Thoracic aorta (tissue), 2 donors: ENCODE data around the gene PCGF5. TPM values are rescaled to one million over a fixed set of nuclear protein-coding genes. Genes with fewer than 3 reads are reported as not detected.
"Not testable (repeated sequence)": the region's sequence is repeated elsewhere in the genome, so short reads cannot be mapped to it uniquely, and the experiment has no call there.

ENCODE experiments used
- ATAC-seq: fragments of 150-250 bp; one replicate; pipeline ENCODE4 v1.8.0; 2017; ENCODE audit warnings: low read depth; ENCODE audit not compliant: insufficient number of reproducible peaks, low FRiP score
- DNase-seq: peaks from one replicate; pipeline ENCODE4 v3.0.0-alpha.2; 2020; ENCODE audit warnings: low spot score
- H3K27ac ChIP-seq, 2 donors: fragments of 200-600 bp; sonication (generic); 1 replicate in 1 of 2; 2 replicates in 1 of 2; pipeline ENCODE4 v1.5.1; 2016; ENCODE audit warnings: mild to moderate bottlenecking in 2 of 2, moderate library complexity in 2 of 2
- H3K27me3 ChIP-seq: fragments of 200-600 bp; sonication (generic); replicated peaks from 2 replicates; pipeline ENCODE4 v1.6.0; 2016; ENCODE audit warnings: mild to moderate bottlenecking; ENCODE audit not compliant: insufficient read depth
- H3K36me3 ChIP-seq: fragments of 200-600 bp; sonication (generic); one replicate; pipeline ENCODE4 v1.5.1; 2016
- H3K4me1 ChIP-seq, 2 donors: fragments of 200-600 bp; sonication (generic); 1 replicate in 1 of 2; 2 replicates in 1 of 2; pipeline versions ENCODE4 v1.5.1 to v1.6.0; 2016; ENCODE audit warnings: low read depth in 2 of 2, mild to moderate bottlenecking in 1 of 2; ENCODE audit not compliant: control insufficient read depth in 1 of 2
- H3K4me3 ChIP-seq: fragments of 200-600 bp; sonication (generic); 2 replicates; pipeline ENCODE4 v1.5.1; 2016; ENCODE audit warnings: mild to moderate bottlenecking
- H3K9me3 ChIP-seq: fragments of 200-600 bp; sonication (generic); 2 replicates; pipeline ENCODE4 v1.5.1; 2016
- total RNA-seq, 2 donors: library from RNA; depleted of rRNA; stranded (reverse); fragments of >200 nt; gene quantifications; one replicate each; pipeline versions ENCODE4 v1.1.0 to v1.2.3, GENCODE V29; 2016
- TF ChIP-seq, protein P1 (sequence below): fragments of 200-600 bp; sonication (generic); IDR thresholded peaks from one replicate; pipeline ENCODE4 v1.5.1; 2019; ENCODE audit warnings: antibody characterized with exemption

PCGF5 gene
- total RNA-seq, 2 donors from 2014 or later, result 111 to 175 TPM

DNA sequence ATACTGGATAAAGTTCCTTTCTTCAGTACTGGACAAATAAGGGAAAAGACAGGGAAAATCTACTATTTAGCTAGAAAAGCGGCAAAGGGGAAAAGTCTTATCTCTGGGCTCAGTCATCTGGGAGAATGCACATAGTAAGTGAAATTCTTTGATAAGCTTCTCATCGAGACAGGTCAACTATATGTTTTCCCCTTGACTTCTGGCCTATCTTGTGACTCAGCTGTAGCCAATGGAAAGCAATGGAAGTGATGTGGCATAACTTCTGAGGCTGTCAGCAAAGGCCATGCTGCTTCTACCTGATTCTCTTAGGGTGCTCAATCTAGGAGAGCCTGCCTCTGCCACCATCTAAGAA, 91.9 kb downstream of the PCGF5 start:
- TF ChIP-seq, protein P1, sequence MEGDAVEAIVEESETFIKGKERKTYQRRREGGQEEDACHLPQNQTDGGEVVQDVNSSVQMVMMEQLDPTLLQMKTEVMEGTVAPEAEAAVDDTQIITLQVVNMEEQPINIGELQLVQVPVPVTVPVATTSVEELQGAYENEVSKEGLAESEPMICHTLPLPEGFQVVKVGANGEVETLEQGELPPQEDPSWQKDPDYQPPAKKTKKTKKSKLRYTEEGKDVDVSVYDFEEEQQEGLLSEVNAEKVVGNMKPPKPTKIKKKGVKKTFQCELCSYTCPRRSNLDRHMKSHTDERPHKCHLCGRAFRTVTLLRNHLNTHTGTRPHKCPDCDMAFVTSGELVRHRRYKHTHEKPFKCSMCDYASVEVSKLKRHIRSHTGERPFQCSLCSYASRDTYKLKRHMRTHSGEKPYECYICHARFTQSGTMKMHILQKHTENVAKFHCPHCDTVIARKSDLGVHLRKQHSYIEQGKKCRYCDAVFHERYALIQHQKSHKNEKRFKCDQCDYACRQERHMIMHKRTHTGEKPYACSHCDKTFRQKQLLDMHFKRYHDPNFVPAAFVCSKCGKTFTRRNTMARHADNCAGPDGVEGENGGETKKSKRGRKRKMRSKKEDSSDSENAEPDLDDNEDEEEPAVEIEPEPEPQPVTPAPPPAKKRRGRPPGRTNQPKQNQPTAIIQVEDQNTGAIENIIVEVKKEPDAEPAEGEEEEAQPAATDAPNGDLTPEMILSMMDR, result no peak
- no peak overlapping the region for H3K4me3 ChIP-seq
- H3K9me3 ChIP-seq, result no peaks in the 10 kb centered on the region
- H3K27ac ChIP-seq, result no peak overlapping the region
- no peaks in the 10 kb centered on the region for H3K4me1 ChIP-seq
- ATAC-seq, result no peak
- no peaks in the 10 kb centered on the region for H3K27me3 ChIP-seq
- no peaks in the 10 kb centered on the region for H3K36me3 ChIP-seq
- no peak for DNase-seq

DNA sequence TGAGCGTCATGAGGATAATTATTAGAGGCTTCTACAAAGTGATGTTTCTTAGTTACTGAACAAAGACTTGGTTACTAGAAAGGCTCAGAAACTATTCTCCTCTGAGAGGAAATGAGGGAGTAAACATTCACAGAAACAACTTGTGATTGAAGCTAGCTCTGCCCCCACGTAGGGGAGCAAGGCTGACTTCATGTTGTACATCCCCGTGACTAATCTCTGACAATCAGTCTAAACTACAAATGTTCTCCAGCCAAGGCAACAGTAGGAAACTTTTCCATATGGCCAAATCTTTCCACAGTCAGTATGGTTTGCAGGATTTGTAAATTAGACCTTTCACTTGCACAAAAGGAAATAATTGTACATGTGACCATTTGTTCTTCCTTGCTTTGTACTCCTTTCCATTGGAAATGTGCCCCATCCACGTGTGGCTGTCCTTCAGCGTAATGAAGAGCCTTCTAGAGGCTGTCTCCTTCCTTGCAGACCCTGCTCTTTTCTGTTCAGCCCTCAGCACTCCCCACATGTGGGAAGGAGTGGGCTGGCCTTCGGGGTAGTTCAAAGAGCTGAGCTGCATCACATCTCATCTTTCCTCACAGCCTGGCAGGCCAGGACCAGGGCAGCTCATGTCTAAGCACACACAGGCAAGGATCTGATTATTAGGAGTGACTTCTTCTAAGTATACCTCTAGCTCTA, 93.5 kb downstream of the PCGF5 start:
- TF ChIP-seq, protein P1, result no peak
- H3K27me3 ChIP-seq, result no peaks in the 10 kb centered on the region
- H3K27ac ChIP-seq, result no peak overlapping the region
- no peak overlapping the region for H3K4me3 ChIP-seq
- ATAC-seq (no peak), DNase-seq (no peak)
- no peaks in the 10 kb centered on the region for H3K4me1 ChIP-seq
- no peaks in the 10 kb centered on the region for H3K36me3 ChIP-seq
- H3K9me3 ChIP-seq, result no peaks in the 10 kb centered on the region

DNA sequence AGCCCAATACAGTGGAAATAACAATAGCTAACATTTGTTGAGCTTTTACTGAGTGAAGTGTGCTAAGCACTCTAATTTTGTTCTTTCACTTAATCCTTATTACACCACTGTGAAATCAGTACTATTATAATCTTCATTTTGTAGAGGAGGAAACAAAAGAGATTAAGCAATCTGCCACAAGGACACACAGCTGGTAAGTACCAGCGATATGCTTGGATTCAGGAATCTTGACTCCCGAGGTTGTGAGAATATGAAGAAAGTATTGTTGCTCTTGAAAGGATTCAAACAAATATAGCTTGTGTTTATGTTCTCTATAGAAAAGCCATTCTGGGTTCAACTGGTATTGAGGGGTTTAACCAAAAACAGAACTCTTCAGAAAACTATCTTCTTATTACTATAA, 96.0 kb downstream of the PCGF5 start:
- Histone ChIP-seq H3K9me3 (no peaks in the 10 kb centered on the region), H3K4me3 (no peak overlapping the region), H3K4me1 (no peaks in the 10 kb centered on the region), H3K36me3 (no peaks in the 10 kb centered on the region), H3K27me3 (no peaks in the 10 kb centered on the region), H3K27ac (no peak overlapping the region)
- TF ChIP-seq, protein P1, result no peak
- DNase-seq (no peak), ATAC-seq (no peak)

GRCh38 chr10:91317541-91317940, 97.1 kb downstream of the PCGF5 start:
- ATAC-seq, result no peak
- Histone ChIP-seq H3K4me3 (no peak overlapping the region), H3K27ac (no peak overlapping the region), H3K4me1 (no peaks in the 10 kb centered on the region), H3K27me3 (no peaks in the 10 kb centered on the region), H3K9me3 (no peaks in the 10 kb centered on the region), H3K36me3 (no peaks in the 10 kb centered on the region)
- TF ChIP-seq, protein P1, result no peak
- DNase-seq, result no peak

- H3K4me3 ChIP-seq, result no peak overlapping the region
- no peak overlapping the region for H3K27ac ChIP-seq
- DNase-seq (no peak), ATAC-seq (no peak)
- no peaks in the 10 kb centered on the region for H3K36me3 ChIP-seq
- H3K4me1 ChIP-seq, result no peaks in the 10 kb centered on the region
- no peaks in the 10 kb centered on the region for H3K27me3 ChIP-seq
- TF ChIP-seq, protein P1, result no peak
- H3K9me3 ChIP-seq, result no peaks in the 10 kb centered on the region
These were observed 98.9 kb downstream of the PCGF5 start for GRCh38 chr10:91319336-91319735.

DNA sequence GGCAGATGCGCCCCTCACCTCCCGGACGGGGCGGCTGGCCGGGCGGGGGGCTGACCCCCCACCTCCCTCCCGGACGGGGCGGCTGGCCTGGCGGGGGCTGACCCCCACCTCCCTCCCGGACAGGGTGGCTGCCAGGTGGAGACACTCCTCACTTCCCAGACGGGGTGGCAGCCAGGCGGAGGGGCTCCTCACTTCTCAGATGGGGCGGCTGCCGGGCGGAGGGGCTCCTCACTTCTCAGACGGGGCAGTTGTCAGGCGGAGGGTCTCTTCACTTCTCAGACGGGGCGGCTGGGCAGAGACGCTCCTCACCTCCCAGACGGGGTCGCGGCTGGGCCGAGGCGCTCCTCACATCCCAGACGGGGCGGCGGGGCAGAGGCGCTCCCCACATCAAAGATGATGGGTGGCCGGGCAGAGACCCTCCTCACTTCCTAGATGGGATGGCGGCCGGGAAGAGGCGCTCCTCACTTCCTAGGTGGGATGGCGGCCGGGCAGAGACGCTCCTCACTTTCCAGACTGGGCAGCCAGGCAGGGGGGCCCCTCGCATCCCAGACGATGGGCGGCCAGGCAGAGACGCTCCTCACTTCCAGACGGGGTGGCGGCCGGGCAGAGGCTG, 102.9 kb downstream of the PCGF5 start:
- DNase-seq, result not testable (repeated sequence)

More for the DNA sequence above, 102.9 kb downstream of the PCGF5 start:
- H3K4me3 ChIP-seq, H3K36me3 ChIP-seq, H3K9me3 ChIP-seq, ATAC-seq, H3K27ac ChIP-seq, H3K4me1 ChIP-seq, H3K27me3 ChIP-seq: not testable (repeated sequence)
